Keratinocyte (primary cell): ENCODE results near the gene GPC5. TPM values are rescaled to one million over a fixed set of nuclear protein-coding genes. Genes with fewer than 3 reads are reported as not detected.

Experiments
- DNase-seq: peaks from one replicate; pipeline ENCODE4 v3.0.0-alpha.2; 2011; ENCODE audit warnings: low read depth, missing footprints, low spot score
- FAIRE-seq: peaks from 2 replicates; lab custom pipeline; 2011; peaks lifted over from hg19 to GRCh38; lab: Jason Lieb, UNC
- H2AFZ ChIP-seq: 2 replicates; pipeline ENCODE4 v1.6.0; 2012; ENCODE audit warnings: low read length, control low read depth, inconsistent platforms; ENCODE audit not compliant: control insufficient read depth
- H3K27ac ChIP-seq: 2 replicates; pipeline ENCODE4 v1.5.1; 2011; ENCODE audit warnings: low read length; ENCODE audit not compliant: control insufficient read depth, insufficient read depth
- H3K27me3 ChIP-seq: 3 replicates; pipeline ENCODE4 v1.6.0; 2011; ENCODE audit warnings: low read length; ENCODE audit not compliant: control insufficient read depth, insufficient read depth; ENCODE audit errors: extremely low read depth
- H3K36me3 ChIP-seq, 2 experiments: 2 replicates in 1 of 2; 3 replicates in 1 of 2; pipeline ENCODE4 v1.5.1; 2011; ENCODE audit warnings: low read length in 2 of 2, mild to moderate bottlenecking in 1 of 2; ENCODE audit not compliant: control insufficient read depth in 2 of 2, insufficient read depth in 2 of 2; ENCODE audit errors: extremely low read depth in 1 of 2
- H3K4me1 ChIP-seq: 3 replicates; pipeline ENCODE4 v1.5.1; 2011; ENCODE audit warnings: low read length; ENCODE audit not compliant: control insufficient read depth, insufficient read depth; ENCODE audit errors: extremely low read depth
- H3K4me2 ChIP-seq: 3 replicates; pipeline ENCODE4 v1.6.0; 2011; ENCODE audit warnings: low read depth, low read length; ENCODE audit not compliant: control insufficient read depth, insufficient read depth; ENCODE audit errors: extremely low read depth
- H3K4me3 ChIP-seq, 3 experiments: fragments of 200-600 bp in 1 of 3; sonication (generic) in 1 of 3; 2 replicates in 2 of 3; 3 replicates in 1 of 3; pipeline ENCODE4 v1.5.1; 2011 to 2016; ENCODE audit warnings: low read length in 3 of 3, mild to moderate bottlenecking in 3 of 3, control low read depth in 2 of 3, inconsistent platforms in 1 of 3, low read depth in 1 of 3, mixed read lengths in 1 of 3, mixed run types in 1 of 3, moderate library complexity in 1 of 3; ENCODE audit not compliant: control insufficient read depth in 2 of 3, insufficient read depth in 2 of 3; ENCODE audit errors: extremely low read depth in 1 of 3
- H3K79me2 ChIP-seq: 2 replicates; pipeline ENCODE4 v1.6.0; 2012; ENCODE audit warnings: low read length; ENCODE audit not compliant: control insufficient read depth, insufficient read depth
- H3K9ac ChIP-seq: 3 replicates; pipeline ENCODE4 v1.6.0; 2011; ENCODE audit warnings: low read length; ENCODE audit not compliant: control insufficient read depth, insufficient read depth; ENCODE audit errors: extremely low read depth
- H3K9me1 ChIP-seq: 3 replicates; pipeline ENCODE4 v1.6.0; 2011; ENCODE audit warnings: low read length; ENCODE audit not compliant: control insufficient read depth, insufficient read depth; ENCODE audit errors: extremely low read depth
- H3K9me3 ChIP-seq: 2 replicates; pipeline ENCODE4 v1.5.1; 2012; ENCODE audit warnings: low read depth, low read length; ENCODE audit not compliant: control insufficient read depth
- H4K20me1 ChIP-seq: 3 replicates; pipeline ENCODE4 v1.6.0; 2011; ENCODE audit warnings: low read length; ENCODE audit not compliant: control insufficient read depth, insufficient read depth; ENCODE audit errors: extremely low read depth
- CTCF ChIP-seq, 3 experiments: IDR thresholded peaks in 1 of 3; conservative IDR thresholded peaks in 1 of 3; optimal IDR thresholded peaks in 1 of 3; 2 replicates in 2 of 3; 3 replicates in 1 of 3; pipeline versions ENCODE3 to v1.5.1; 2011; ENCODE audit warnings: low read length in 3 of 3, mild to moderate bottlenecking in 3 of 3, moderate library complexity in 2 of 3, control low read depth in 1 of 3, inconsistent platforms in 1 of 3; ENCODE audit not compliant: insufficient read depth in 2 of 3; ENCODE audit errors: extremely low read depth in 1 of 3
- EZH2 ChIP-seq: IDR thresholded peaks from one replicate; pipeline ENCODE4 v1.6.1; 2012; ENCODE audit warnings: inconsistent platforms, mild to moderate bottlenecking, low read length, moderate library complexity
- dilution Hi-C: fragments of 300-500 bp; cut with MboI; formaldehyde crosslinking; loops from one replicate; pipeline ENCODE4 v1.7.0; 2020; ENCODE audit warnings: low sequenced_read_pairs; ENCODE audit not compliant: extremely low pct_ligation_motif_present
- polyA plus RNA-seq, 5 experiments: library from polyadenylated mRNA; depleted of rRNA in 3 of 5; stranded (reverse) in 3 of 5; stranded (forward) in 1 of 5; unstranded in 1 of 5; fragments of >200 nt; gene quantifications; 1 replicate in 1 of 5; 2 replicates in 3 of 5; 3 replicates in 1 of 5; pipeline versions ENCODE4 v1.2.1 to v1.2.3, GENCODE V29; 2011 to 2012; ENCODE audit warnings: missing spikeins in 2 of 5, low read depth in 1 of 5, low replicate concordance in 1 of 5

GPC5 gene
- polyA plus RNA-seq, 1 donor (not counting 4 experiments of a cell fraction or from before 2014, with no cell fraction given): 0.10 TPM

- dilution Hi-C loops: no loop called here
- Histone ChIP-seq H3K4me1 (no peaks in the 10 kb centered on the region), H3K4me2 (no peak overlapping the region), H3K36me3 (no peaks in the 10 kb centered on the region), H4K20me1 (no peaks in the 10 kb centered on the region), H3K27ac (no peak overlapping the region), H2AFZ (no peak overlapping the region), H3K4me3 (no peak overlapping the region), H3K79me2 (no peaks in the 10 kb centered on the region), H3K9me3 (no peaks in the 10 kb centered on the region), H3K27me3 (no peaks in the 10 kb centered on the region), H3K9ac (no peak overlapping the region), H3K9me1 (no peaks in the 10 kb centered on the region)
- DNase-seq (no peak), FAIRE-seq (no peak)
- TF ChIP-seq EZH2 (no peak), CTCF (optimal IDR thresholded peaks at IDR 0.05 in 1 of 3, IDR thresholded peaks at IDR 0.05 in 1 of 3, conservative IDR thresholded peaks at IDR 0.05 in 1 of 3; ENCODE audit: extremely low read depth in 1 of 3, insufficient read depth in 2 of 3, low read length in 3 of 3) (no peak)
Observed at GRCh38 chr13:91491980-91492379, 93.6 kb downstream of the GPC5 start.

GRCh38 chr13:91493442-91493841, 95.0 kb downstream of the GPC5 start:
- no peaks in the 10 kb centered on the region for H3K36me3 ChIP-seq
- dilution Hi-C loops: no loop called here
- H2AFZ ChIP-seq: no peak overlapping the region
- H3K9me3 ChIP-seq: no peaks in the 10 kb centered on the region
- no peaks in the 10 kb centered on the region for H3K9me1 ChIP-seq
- no peaks in the 10 kb centered on the region for H3K4me1 ChIP-seq
- no peaks in the 10 kb centered on the region for H4K20me1 ChIP-seq
- no peaks in the 10 kb centered on the region for H3K27me3 ChIP-seq
- no peak overlapping the region for H3K27ac ChIP-seq
- TF ChIP-seq EZH2: no peak
- no peak for TF ChIP-seq CTCF (optimal IDR thresholded peaks at IDR 0.05 in 1 of 3, IDR thresholded peaks at IDR 0.05 in 1 of 3, conservative IDR thresholded peaks at IDR 0.05 in 1 of 3; ENCODE audit: extremely low read depth in 1 of 3, insufficient read depth in 2 of 3, low read length in 3 of 3)
- H3K4me2 ChIP-seq: no peak overlapping the region
- DNase-seq (no peak), FAIRE-seq (no peak)
- no peak overlapping the region for H3K4me3 ChIP-seq
- no peaks in the 10 kb centered on the region for H3K79me2 ChIP-seq
- no peak overlapping the region for H3K9ac ChIP-seq
